SKM-1 treated with dmso at 0.1 percent for 144 hours (cell line): Measurements from ENCODE around the gene SP9.

Experiments
- DNase-seq: peaks from one replicate; lab custom pipeline; 2025; ENCODE audit not compliant: unreplicated experiment; lab: John Stamatoyannopoulos, UW

The SP9 gene

GRCh38 chr2:174333372-174334277, 1.1 kb upstream of the SP9 start:
- no peak for DNase-seq

GRCh38 chr2:174334278-174334715, 457 bp upstream of the SP9 start:
- no peak for DNase-seq

- DNase-seq: no peak
These were observed 667 bp downstream of the SP9 start for GRCh38 chr2:174335254-174335987.

GRCh38 chr2:174335988-174336500, 1.3 kb downstream of the SP9 start:
- DNase-seq: no peak

- no peak for DNase-seq
These were observed 2.0 kb downstream of the SP9 start for GRCh38 chr2:174336501-174337336.

GRCh38 chr2:174337337-174338146, 2.8 kb downstream of the SP9 start:
- no peak for DNase-seq

GRCh38 chr2:174338147-174338605, 3.4 kb downstream of the SP9 start:
- no peak for DNase-seq

- no peak for DNase-seq
These were observed 4.2 kb downstream of the SP9 start for GRCh38 chr2:174338671-174339560.

- DNase-seq: no peak
These were observed 5.0 kb downstream of the SP9 start for GRCh38 chr2:174339561-174340399.

- no peak for DNase-seq
These were observed 5.9 kb downstream of the SP9 start for GRCh38 chr2:174340400-174341292.

- DNase-seq: peak; percentile 59
These were observed 6.7 kb downstream of the SP9 start for GRCh38 chr2:174341293-174341994.

GRCh38 chr2:174341995-174342685, 7.4 kb downstream of the SP9 start:
- no peak for DNase-seq

GRCh38 chr2:174342686-174343342, 8.1 kb downstream of the SP9 start:
- DNase-seq: no peak

- no peak for DNase-seq
These were observed 8.5 kb downstream of the SP9 start for GRCh38 chr2:174343343-174343622.

- DNase-seq: no peak
These were observed 9.1 kb downstream of the SP9 start for GRCh38 chr2:174343623-174344455.
